GM19351 (cell line): ENCODE data around the gene TSSK3.
A peak's percentile ranks its signal among the peaks of the same experiment; 100 is the strongest.
"Not testable (repeated sequence)": the region's sequence is repeated elsewhere in the genome, so short reads cannot be mapped to it uniquely, and the experiment has no call there.

Experiments used
- ATAC-seq: cut with Tn5 transposase; IDR thresholded peaks from one replicate; pipeline ENCODE4 v1.9.1; 2021; ENCODE audit warnings: mild to moderate bottlenecking, moderate library complexity; ENCODE audit not compliant: unreplicated experiment

The TSSK3 gene

DNA sequence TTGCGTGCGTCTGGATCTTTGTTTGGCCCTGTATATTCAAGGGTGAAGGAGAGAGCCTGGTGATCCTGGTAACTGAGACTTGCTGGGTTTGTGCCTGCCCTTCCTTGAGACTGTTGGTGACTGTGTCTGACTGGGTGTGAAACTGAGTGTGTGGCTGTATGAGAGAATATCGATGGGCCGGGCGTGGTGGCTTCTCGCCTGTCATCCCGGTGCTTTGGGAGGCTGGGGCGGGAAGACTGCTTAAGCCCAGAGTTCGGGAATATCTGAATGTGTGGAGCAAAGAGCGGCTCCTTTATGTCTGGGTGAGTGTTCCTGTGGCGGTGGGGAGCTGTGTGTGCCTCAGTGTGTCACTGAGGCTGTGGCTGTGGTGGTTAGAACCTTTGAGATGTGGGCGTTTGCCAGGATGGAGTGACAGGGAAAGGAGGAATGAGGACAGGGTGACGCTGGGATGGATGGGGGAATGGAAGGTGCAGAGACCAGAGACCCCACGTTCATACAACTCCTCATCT is 23.6 kb upstream of the TSSK3 start:
- ATAC-seq, result no peak

DNA sequence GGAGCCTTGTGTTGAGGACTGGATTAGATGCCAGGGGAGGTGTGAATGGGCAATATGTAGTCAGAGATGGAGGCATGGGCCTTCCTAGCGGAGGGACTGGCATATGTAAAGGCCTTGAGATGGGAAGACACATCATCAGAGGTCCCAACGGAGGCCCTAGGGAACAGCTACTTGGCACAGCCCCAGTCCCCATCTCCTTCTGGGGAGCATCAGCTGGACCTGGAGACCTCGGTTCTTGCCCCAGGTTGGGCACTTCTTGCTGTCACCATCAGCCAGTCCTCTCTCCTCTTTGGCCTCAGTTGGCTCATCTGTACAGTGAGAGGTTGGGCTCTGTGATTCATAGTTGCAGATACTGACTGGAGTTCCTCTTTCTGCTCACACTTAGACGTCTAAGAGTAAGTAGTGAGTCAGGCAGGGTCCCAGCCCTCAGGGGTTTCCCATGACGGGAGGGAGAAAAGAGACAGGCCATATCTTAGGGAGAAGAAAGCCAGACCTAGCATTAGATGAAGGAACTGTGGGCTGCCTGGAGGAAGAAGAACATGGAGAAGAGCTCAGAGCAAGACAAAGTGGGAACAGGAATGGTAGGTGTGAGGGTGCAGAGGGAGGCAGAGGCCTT is 22.9 kb upstream of the TSSK3 start:
- no peak for ATAC-seq

DNA sequence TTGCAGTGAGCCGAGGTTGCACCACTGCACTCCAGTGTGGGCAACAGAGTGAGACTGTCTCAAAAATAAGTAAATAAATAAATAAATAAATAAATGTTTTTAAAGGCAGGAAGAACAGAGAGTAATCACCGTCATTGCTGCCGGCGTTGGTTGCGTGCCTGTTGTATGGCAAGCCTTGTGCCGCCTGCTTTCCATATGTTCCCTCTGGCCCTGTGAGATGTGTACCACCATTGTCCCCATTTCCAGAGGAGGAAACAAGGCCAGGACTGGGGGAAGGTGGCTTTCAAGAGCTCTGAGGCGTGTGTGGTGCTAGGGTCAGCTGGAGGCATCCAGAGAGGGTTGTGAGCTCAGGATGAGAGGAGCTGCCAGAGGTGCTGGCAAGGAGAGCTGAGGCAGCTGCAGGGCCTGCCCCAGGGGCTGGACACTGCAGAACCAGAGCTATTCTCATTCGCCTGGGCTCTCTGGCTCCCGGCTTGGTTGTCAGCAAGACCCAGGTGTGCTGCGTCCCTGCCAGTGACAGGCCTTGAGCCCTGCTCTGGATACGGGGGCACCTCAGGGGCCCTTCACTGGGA is 21.1 kb upstream of the TSSK3 start:
- no peak for ATAC-seq

DNA sequence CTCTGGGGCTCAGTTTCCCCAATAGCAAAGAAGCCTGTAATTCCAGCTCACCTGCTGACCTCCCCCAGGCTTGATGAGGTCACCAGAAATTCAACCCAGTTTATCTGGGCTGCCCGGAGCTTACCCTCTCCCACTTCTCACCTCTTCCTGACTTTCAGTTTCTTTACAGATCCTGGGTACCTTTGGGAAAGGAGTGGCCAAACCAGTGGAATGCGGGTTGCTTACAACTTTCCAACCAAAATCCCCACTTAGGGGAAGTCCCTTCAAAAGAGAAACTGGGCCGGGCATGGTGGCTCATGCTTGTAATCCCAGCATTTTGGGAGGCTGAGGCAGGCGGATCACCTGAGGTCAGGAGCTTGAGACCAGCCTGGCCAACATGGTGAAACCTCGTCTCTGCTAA is 20.4 kb upstream of the TSSK3 start:
- no peak for ATAC-seq

DNA sequence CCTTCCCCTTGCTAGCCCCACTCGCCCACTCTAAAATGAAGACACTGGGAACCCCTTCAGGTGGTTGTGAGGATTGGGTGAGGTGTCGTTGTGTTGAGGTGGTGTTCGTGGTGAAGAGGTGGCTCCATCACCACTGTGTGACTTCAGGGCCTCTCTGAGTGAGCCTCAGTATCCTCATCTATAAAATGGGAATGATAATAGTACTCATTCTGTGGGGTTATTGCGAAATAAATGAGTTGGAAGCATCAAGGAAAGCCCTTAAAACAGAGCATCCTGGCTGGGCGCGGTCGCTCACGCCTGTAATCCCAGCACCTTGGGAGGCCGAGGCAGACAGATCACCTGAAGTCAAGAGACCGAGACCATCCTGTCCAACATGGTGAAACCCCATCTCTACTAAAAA is 19.6 kb upstream of the TSSK3 start:
- no peak for ATAC-seq

DNA sequence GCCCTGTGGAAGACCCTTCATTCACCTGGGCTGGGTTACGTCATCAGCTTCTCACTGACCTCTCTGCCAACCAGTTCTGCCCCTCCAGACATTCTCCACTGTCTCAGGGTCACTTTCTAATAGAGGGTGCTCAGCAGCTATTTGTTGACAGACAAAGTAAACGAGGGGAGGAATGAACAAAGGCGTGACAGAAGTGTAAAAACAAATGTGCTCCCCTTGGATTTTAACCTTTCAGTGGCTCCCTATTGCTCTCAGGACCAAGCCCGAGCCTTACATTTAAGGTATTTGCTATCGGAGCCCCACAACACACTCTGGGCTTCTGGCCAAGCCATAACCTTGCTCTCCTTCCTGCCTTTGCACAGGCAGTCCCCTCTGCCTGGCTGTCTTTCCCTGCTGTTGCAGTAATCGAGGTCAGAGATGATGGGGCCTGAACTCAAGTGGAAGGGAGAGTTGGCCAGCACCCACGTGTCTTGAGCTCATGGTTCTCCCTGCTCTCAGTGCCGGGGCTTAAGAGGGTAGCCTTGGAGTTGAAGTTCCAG is 17.0 kb upstream of the TSSK3 start:
- no peak for ATAC-seq

DNA sequence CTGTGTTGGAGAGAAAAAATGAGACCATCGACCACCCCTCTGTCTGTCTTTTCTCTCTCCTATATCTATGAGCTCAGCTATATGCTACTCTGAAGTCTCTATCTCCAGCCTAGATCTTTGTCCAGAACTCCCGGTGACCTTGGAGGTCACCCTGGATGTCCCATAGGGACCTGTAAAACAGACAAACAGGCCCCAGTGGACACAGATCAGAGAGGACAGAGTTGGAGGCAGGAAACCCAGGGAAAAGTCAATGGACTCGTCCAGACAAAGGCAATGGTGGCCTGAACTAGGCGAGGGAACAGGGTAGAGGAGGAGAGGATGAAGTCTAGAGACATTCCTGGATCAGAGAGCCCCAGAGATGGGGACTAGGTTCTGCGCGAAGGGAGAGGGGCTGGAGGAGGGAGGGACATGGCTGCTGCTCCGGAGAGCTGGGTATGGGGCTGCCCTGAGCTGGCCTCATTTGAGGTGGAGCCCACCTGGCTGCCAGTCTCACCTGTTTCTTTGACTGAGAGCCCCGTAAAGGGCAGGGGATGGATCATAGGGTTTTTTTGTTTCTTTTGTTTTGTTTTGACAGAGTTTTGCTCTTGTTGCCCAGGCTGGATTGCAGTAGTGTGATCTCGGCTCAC is 15.7 kb upstream of the TSSK3 start:
- ATAC-seq, result no peak

DNA sequence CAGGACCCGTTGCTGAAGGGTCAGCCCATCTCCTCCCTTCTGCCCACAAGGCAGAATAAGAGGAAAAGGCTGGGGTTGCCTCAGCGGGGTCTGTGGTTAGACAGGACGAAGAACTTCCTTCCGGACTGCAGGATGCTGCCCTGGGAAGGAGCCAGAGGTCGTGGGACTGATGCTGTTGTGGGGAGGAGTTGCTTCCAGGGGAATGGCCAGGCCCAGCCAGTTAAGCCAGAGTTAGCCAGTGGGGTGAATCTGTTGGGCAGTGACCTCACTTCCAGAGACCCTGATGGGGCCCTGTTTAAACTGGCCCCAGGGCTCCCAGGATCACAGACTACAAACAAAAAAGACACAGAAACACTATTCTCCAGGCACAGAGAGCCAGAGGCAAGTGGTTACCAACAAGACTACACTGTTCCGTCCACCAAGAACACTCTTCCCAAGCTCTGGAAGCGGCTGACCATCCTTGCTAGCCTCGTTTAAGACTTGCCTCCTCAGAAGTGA is 13.1 kb upstream of the TSSK3 start:
- ATAC-seq, result no peak

DNA sequence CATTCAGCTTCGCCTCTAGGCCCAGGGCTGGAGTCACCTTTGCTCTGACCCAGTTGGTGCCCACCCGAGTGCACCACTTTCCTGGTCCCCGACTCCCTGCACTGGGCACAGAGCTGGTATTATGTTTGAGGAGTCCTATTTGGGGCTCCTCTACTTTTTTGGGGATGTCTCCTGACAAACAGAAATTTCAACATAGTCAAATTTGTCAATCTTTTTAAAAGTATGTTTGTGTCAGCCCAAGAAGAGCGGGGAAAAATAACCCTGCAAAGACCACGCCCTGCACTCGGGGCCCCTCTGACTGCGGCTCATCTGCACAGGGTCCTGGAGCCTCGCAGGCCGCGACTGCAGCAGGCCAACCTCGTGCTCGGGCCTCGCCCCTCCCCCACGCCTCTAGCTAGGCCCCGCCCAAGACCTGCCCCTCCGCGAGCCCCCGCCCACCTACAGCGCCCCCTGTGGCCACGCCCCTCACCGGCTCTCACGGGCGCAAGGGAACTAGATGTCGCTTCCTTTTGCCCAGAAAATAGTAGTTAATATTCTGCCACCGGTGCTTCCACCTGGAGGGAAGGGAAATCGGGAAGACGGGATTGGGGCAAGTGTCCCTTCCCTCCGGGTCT is 11.4 kb upstream of the TSSK3 start:
- peak; percentile 50 for ATAC-seq

DNA sequence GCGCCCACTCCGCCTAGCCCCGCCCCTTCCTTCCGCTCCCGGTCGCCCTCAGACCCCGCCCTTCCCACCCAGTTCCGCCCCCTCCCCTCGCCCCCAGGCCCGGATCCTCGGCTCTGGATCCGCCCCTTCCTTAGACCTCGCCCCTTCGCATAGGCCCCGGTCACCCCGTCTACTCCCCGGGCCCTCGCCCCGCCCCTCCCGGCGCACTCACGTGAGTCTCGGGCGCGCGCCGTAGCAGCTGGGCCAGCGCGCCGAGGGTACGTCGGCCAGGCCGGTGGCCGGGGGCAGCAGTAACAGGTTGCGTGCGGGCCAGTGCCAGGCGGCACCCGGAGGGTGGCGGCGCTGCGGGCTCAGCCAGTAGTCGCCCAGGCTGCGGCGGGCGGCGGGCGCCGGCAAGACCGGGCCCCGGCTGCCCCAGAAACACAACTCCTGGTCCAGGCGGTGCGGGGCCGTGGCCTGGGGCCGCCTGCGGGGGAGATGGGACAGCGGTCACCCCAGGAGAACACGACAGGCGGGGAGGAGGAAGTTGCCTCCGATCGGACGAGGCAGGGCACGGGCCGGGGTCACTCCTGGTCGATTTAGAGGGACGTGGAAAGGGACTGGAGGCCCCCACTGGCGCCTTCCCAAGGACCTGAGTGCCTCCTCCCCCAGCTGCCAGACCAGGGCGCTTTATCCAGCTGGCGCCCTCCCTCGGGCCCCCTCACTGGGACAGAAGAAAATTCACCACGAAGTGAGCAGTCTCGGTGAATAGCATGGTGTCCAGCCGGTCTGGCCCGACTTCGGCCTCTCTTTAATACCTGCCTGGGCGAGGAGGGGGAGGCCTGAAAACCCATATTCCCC is 10.7 kb upstream of the TSSK3 start:
- ATAC-seq, result peak; percentile 91

DNA sequence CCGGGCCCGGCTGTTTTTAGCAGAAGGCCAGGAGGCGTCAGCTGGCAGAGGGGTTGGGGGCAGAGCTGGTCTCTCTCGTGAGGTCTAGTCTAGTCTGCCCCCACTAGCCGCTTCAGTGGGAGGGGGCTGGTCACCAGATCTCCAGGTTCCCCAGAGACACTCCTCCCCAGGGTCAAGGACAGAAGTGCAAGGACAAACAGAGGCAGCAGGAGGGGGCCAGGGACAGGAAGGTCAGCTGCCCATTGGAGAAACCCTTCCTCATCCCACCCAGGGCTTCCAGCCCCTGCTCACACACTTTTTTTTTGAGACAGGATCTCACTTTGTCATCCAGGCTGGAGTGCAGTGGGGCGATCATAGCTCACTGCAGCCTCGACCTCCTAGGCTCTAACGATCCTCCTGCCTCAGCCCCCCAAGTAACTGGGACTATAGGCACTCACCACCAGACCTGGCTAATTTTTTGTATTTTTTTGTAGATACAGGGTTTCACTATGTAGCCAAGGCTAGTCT is 10.0 kb upstream of the TSSK3 start:
- no peak for ATAC-seq

DNA sequence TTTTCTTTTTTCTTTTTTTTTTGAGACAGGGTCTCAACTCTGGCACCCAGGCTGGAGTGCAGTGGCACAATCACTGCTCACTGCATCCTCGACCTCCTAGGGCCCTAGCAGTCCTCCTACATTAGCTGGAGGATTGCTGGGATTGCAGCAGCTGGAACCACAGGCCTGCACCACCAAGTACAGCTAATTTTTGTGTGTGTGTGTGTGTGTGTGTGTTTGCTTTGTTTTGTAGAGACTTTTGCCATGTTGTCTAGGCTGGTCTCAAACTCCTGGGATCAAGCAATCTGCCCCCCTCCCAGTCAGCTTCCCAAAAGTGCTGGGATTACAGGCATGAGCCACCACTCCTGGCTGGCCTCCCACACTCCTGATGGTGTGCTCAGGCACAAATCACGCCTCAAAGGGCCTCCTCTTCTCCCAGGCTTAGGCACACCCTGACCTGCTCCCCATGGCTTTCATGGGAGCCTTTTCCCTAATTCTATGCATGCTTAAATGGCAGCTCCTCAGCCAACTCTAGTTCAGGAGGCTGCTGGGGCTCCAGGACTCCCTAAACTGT is 9.4 kb upstream of the TSSK3 start:
- ATAC-seq, result no peak

DNA sequence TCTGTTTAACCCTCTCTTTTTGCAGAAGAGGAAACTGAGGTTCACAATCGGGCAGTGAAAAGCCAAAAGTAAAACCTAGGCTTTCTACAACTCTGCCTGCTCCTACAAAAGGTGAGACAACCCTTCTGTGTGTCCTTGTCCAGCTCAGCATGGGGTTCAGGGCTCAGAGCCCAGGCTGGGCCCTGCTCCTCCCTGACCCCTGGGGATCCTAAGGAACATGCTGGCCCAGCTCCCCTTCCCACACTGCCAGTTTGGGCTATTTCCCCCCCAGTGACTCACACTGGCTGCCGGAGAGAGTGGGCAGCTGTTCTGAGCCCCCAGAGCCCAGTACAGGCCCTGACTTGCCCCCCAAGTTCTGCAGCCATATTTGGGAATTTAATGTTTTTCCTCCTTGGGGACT is 8.9 kb upstream of the TSSK3 start:
- no peak for ATAC-seq

DNA sequence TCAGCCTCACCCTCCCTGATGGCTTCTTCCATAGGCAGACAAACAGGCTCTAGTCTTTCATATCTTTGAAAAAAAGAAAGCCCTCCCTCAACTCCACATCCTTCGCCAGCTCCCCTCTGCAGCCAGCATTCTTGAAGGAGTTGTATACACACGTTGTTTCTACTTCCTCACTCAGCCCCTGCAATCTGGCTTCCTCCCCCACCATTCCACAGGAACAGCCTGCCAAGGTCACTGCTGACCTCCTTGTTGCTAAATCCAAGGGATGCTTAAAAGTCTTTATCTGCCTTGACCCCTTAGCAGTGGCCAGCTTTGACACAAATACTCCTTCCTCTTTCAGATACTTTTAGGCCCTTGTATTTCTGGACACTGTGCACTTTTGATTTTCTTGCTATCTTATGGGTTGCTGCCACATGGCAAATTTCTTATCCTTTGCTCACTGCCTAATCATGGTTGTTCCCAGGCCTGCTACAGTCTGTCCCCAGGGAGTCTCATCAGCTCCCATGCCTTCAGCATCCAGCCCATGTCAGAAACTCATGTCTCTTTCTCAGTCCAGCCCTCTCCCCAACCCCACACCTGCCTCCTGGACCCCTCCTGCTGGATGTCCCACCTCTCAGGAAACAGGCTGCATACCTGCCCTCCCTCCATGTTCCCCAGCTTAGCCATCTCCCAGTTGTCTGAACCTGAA is 8.3 kb upstream of the TSSK3 start:
- no peak for ATAC-seq

DNA sequence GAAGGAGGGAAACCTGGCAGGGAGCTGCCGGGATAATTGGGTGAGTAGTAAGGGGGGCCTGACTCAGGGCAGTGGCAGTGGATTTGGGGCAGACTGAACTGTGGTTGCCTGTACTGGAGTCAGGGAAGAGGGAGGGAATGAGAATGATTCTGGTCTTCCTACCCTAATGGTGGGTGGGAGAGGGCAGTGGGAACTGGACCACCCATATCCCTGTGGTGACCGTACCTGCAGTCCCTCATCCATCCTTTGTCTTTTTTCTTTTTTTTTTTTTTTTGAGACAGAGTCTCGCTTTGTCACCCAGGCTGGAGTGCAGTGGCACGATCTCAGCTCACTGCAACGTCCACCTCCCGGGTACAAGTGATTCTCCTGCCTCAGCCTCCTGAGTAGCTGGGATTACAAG is 6.6 kb upstream of the TSSK3 start:
- not testable (repeated sequence) for ATAC-seq

DNA sequence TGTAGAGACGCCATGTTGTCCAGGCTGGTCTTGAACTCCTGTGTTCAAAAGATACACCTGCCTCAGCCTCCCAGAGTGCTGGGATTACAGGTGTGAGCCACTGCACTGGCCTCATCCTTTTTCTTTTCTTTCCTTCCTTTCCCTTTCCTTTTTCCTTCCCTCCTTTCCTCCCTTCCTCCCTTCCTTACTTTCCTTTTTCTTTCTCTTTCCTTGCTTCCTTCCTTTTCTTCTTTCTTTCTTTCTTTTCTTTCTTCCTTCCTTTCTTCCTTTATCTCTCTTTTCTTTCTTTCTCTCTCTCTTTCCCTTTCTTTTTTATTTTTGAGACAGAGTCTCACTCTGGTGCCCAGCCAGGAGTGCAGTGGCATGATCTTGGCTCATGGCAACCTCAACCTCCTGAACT is 5.9 kb upstream of the TSSK3 start:
- no peak for ATAC-seq

DNA sequence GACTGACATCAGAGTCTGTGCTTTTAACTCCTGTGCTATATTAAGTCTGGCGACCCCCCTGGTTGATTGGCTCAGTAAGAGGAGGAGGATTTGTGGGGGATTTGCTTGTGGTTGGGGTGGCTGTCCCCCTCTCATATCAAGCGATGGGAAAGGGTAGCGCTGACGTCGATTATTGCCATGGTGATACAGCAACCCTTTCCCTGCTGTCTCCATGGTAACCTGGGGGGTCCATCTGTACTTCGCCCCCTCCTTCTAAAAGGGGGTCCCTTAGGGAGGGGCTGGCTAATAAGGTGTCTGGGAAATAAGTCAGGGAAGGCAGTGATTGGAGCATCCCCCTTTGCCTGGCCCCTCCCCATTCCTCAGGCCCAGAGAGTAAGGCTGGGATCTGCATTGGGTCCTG is 4.7 kb upstream of the TSSK3 start:
- no peak for ATAC-seq

DNA sequence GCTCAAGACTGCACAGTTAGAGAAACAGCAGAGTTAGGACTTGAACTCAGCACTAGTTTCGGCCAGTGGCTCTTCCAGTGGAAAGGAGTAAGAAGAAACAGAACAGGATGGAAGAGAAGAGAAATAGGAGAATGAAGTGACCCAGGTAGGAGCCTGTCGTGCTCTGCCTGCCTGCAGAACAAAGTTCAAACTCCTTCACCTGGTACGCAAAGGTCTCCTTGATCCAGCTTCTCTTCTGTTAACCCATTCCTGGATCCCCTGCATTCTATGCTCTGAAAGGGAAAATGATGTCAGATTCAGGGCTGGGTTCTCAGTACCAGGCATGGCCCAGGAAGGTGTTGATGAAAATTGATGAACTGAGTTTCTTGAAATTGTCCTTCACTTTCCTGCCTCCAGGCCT is 3.9 kb upstream of the TSSK3 start:
- no peak for ATAC-seq

DNA sequence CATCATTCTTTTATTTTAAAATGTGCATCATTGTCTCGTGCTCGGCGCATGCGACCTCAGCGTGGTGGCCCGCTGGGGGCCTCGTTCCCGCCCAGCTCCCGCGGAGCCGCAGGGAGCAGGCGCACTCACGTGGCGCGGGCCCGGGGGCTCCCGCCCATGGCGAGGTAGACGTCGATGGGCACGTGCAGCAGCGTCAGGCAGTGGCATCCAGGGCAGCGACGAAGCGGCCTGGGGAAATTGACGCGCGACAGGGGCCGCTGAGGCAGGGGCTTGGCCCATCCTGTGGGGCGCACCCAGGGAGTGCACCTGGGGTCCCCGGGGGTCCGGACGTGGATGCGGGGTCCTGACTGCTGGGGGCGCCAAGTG is 1.0 kb upstream of the TSSK3 start:
- ATAC-seq, result no peak
